Measurements from ENCODE around the gene NRXN2. TPM values are rescaled to one million over a fixed set of nuclear protein-coding genes. Genes with fewer than 3 reads are reported as not detected.

NRXN2 gene
- total RNA-seq, 1 donor from 2014 or later, result 0.14 TPM

GRCh38 chr11:64633555-64634159 lies 89.3 kb downstream of the NRXN2 start:
- peaks cover 72% of the 10 kb centered on the region for H3K27me3 Mint-ChIP-seq (ENCODE audit: low read depth, unreplicated experiment)
- H3K9me3 Mint-ChIP-seq (ENCODE audit: unreplicated experiment), result peaks cover 1% of the 10 kb centered on the region
- H3K4me2 ChIP-seq (ENCODE audit: low read length), result no peak overlapping the region
- H3K36me3 ChIP-seq (ENCODE audit: insufficient read depth, low read length), result no peaks in the 10 kb centered on the region
- H3K4me1 Mint-ChIP-seq (ENCODE audit: low read depth, unreplicated experiment), result no peaks in the 10 kb centered on the region
- TF ChIP-seq, protein P1, sequence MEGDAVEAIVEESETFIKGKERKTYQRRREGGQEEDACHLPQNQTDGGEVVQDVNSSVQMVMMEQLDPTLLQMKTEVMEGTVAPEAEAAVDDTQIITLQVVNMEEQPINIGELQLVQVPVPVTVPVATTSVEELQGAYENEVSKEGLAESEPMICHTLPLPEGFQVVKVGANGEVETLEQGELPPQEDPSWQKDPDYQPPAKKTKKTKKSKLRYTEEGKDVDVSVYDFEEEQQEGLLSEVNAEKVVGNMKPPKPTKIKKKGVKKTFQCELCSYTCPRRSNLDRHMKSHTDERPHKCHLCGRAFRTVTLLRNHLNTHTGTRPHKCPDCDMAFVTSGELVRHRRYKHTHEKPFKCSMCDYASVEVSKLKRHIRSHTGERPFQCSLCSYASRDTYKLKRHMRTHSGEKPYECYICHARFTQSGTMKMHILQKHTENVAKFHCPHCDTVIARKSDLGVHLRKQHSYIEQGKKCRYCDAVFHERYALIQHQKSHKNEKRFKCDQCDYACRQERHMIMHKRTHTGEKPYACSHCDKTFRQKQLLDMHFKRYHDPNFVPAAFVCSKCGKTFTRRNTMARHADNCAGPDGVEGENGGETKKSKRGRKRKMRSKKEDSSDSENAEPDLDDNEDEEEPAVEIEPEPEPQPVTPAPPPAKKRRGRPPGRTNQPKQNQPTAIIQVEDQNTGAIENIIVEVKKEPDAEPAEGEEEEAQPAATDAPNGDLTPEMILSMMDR (IDR thresholded peaks at IDR 0.05; ENCODE audit: insufficient read depth, low read depth, low read length), result no peak
- no peak for TF ChIP-seq EZH2 (IDR thresholded peaks at IDR 0.05; ENCODE audit: insufficient read depth, low read length)
- no peak overlapping the region for H3K9ac ChIP-seq (ENCODE audit: low read length)
- no peak overlapping the region for H3K27ac ChIP-seq (ENCODE audit: low read depth, low read length)
- FAIRE-seq, result no peak
- H3K79me2 ChIP-seq (ENCODE audit: insufficient read depth, low read length), result no peaks in the 10 kb centered on the region
- DNase-seq (ENCODE audit: low read depth), result no peak
- H4K20me1 ChIP-seq (ENCODE audit: insufficient read depth, low read length), result no peaks in the 10 kb centered on the region
- no peak overlapping the region for H3K27ac Mint-ChIP-seq (ENCODE audit: unreplicated experiment)
- peaks cover 2% of the 10 kb centered on the region for H3K36me3 Mint-ChIP-seq (ENCODE audit: low read depth, unreplicated experiment)
- H2AFZ ChIP-seq (ENCODE audit: low read depth, low read length), result no peak overlapping the region
- no peak overlapping the region for H3K4me3 Mint-ChIP-seq (ENCODE audit: unreplicated experiment)
- no peaks in the 10 kb centered on the region for H3K9me3 ChIP-seq (ENCODE audit: insufficient read depth, low read depth, low read length)
- H3K4me1 ChIP-seq (ENCODE audit: insufficient read depth, low read length), result no peaks in the 10 kb centered on the region
- peaks cover 21% of the 10 kb centered on the region for H3K27me3 ChIP-seq (ENCODE audit: insufficient read depth, low read length)
- H3K4me3 ChIP-seq (ENCODE audit: insufficient read depth, low read depth, low read length), result no peak overlapping the region

- no peak overlapping the region for H2AFZ ChIP-seq (ENCODE audit: low read depth, low read length)
- H3K27ac ChIP-seq (ENCODE audit: low read depth, low read length), result no peak overlapping the region
- H3K4me2 ChIP-seq (ENCODE audit: low read length), result no peak overlapping the region
- no peak overlapping the region for H3K9ac ChIP-seq (ENCODE audit: low read length)
- Mint-ChIP-seq H3K27me3 (ENCODE audit: low read depth, unreplicated experiment) (peaks cover 79% of the 10 kb centered on the region), H3K36me3 (ENCODE audit: low read depth, unreplicated experiment) (peaks cover 6% of the 10 kb centered on the region), H3K4me3 (ENCODE audit: unreplicated experiment) (no peak overlapping the region), H3K27ac (ENCODE audit: unreplicated experiment) (no peak overlapping the region), H3K4me1 (ENCODE audit: low read depth, unreplicated experiment) (no peaks in the 10 kb centered on the region), H3K9me3 (ENCODE audit: unreplicated experiment) (peaks cover 1% of the 10 kb centered on the region)
- no peaks in the 10 kb centered on the region for H3K36me3 ChIP-seq (ENCODE audit: insufficient read depth, low read length)
- peaks cover 14% of the 10 kb centered on the region for H3K27me3 ChIP-seq (ENCODE audit: insufficient read depth, low read length)
- H3K4me3 ChIP-seq (ENCODE audit: insufficient read depth, low read depth, low read length), result no peak overlapping the region
- FAIRE-seq, result no peak
- H3K79me2 ChIP-seq (ENCODE audit: insufficient read depth, low read length), result no peaks in the 10 kb centered on the region
- no peaks in the 10 kb centered on the region for H4K20me1 ChIP-seq (ENCODE audit: insufficient read depth, low read length)
- TF ChIP-seq, protein P1 (IDR thresholded peaks at IDR 0.05; ENCODE audit: insufficient read depth, low read depth, low read length), result no peak
- TF ChIP-seq EZH2 (IDR thresholded peaks at IDR 0.05; ENCODE audit: insufficient read depth, low read length), result no peak
- no peaks in the 10 kb centered on the region for H3K9me3 ChIP-seq (ENCODE audit: insufficient read depth, low read depth, low read length)
- H3K4me1 ChIP-seq (ENCODE audit: insufficient read depth, low read length), result no peaks in the 10 kb centered on the region
- DNase-seq (ENCODE audit: low read depth), result no peak
Observed at GRCh38 chr11:64632654-64633053, 90.3 kb downstream of the NRXN2 start.

- H3K4me3 ChIP-seq (ENCODE audit: insufficient read depth, low read depth, low read length), result no peak overlapping the region
- H3K27ac Mint-ChIP-seq (ENCODE audit: unreplicated experiment), result no peak overlapping the region
- no peaks in the 10 kb centered on the region for H3K9me3 ChIP-seq (ENCODE audit: insufficient read depth, low read depth, low read length)
- H3K27me3 Mint-ChIP-seq (ENCODE audit: low read depth, unreplicated experiment), result peaks cover 80% of the 10 kb centered on the region
- DNase-seq (ENCODE audit: low read depth) (no peak), FAIRE-seq (no peak)
- no peak overlapping the region for H2AFZ ChIP-seq (ENCODE audit: low read depth, low read length)
- H3K9me3 Mint-ChIP-seq (ENCODE audit: unreplicated experiment), result peaks cover 1% of the 10 kb centered on the region
- no peak overlapping the region for H3K27ac ChIP-seq (ENCODE audit: low read depth, low read length)
- H3K79me2 ChIP-seq (ENCODE audit: insufficient read depth, low read length), result no peaks in the 10 kb centered on the region
- H3K4me2 ChIP-seq (ENCODE audit: low read length), result no peak overlapping the region
- H3K27me3 ChIP-seq (ENCODE audit: insufficient read depth, low read length), result peaks cover 11% of the 10 kb centered on the region
- no peaks in the 10 kb centered on the region for H3K36me3 ChIP-seq (ENCODE audit: insufficient read depth, low read length)
- no peak overlapping the region for H3K4me3 Mint-ChIP-seq (ENCODE audit: unreplicated experiment)
- no peaks in the 10 kb centered on the region for H3K4me1 ChIP-seq (ENCODE audit: insufficient read depth, low read length)
- H4K20me1 ChIP-seq (ENCODE audit: insufficient read depth, low read length), result no peaks in the 10 kb centered on the region
- H3K9ac ChIP-seq (ENCODE audit: low read length), result no peak overlapping the region
- TF ChIP-seq, protein P1 (IDR thresholded peaks at IDR 0.05; ENCODE audit: insufficient read depth, low read depth, low read length), result no peak
- TF ChIP-seq EZH2 (IDR thresholded peaks at IDR 0.05; ENCODE audit: insufficient read depth, low read length), result no peak
- peaks cover 6% of the 10 kb centered on the region for H3K36me3 Mint-ChIP-seq (ENCODE audit: low read depth, unreplicated experiment)
- no peaks in the 10 kb centered on the region for H3K4me1 Mint-ChIP-seq (ENCODE audit: low read depth, unreplicated experiment)
Observed at GRCh38 chr11:64632237-64632636, 90.8 kb downstream of the NRXN2 start.

Measured in astrocyte (in vitro differentiated cells and primary cell).